A673 (cell line): Measurements from ENCODE around the gene UBE2E3.

Source experiments
- CTCF ChIP-seq: fragments of 300-800, 200-600 bp; sonication (generic); conservative IDR thresholded peaks from 2 replicates; pipeline ENCODE4 v1.5.1; 2017; ENCODE audit warnings: low read depth, mild to moderate bottlenecking, antibody characterized with exemption, low read length, moderate library complexity, mixed read lengths
- EZH2 ChIP-seq: fragments of 200-600 bp; sonication (generic); IDR thresholded peaks from 2 replicates; pipeline ENCODE4 v1.6.1; 2017; ENCODE audit warnings: borderline replicate concordance, low read depth, mild to moderate bottlenecking, mixed read lengths, antibody characterized with exemption, low read length; ENCODE audit not compliant: poor library complexity, severe bottlenecking

DNA sequence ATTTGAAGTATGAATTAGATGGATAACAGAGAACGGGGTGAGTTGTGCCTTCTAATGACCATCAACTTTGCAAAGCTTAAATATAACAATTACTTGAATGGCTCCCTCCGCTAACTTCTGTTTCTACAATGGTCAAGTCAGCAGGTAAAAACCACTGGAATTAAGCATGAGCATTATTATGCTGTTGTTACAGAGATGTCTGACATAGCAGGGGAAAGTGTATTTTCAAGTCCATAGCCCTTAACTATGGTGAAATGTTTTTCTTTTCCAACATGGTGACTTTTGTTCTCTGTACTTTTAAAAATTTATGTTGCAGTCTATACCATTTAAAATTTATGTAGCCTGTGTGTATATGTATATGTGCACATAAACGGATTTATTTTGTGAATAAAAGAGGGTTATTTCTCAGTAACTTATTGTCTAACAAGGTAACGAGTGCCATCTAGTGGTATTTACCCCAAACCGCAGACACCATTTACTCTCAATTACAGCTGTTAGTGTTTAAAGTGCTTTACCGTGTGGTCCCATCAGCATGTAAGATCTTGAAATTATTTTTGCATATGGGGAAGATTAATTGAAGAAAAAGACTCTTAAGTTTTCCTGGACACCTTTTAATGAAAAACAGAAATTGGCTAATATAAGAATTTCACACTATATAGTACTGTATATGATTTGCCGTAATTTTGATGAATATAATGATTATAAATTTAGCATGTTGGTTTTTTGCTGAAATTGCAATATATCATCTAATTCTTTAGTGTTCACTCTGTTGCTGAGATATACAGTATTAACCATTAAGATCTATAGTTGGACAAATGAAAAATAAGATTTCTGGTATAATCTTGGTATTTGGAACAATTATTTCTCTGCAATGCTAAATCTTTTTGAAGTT is 78.2 kb downstream of the UBE2E3 start:
- TF ChIP-seq CTCF (peak; percentile 77), EZH2 (no peak)
